Measurements from ENCODE around the gene CARMIL1.

Gene CARMIL1

DNA sequence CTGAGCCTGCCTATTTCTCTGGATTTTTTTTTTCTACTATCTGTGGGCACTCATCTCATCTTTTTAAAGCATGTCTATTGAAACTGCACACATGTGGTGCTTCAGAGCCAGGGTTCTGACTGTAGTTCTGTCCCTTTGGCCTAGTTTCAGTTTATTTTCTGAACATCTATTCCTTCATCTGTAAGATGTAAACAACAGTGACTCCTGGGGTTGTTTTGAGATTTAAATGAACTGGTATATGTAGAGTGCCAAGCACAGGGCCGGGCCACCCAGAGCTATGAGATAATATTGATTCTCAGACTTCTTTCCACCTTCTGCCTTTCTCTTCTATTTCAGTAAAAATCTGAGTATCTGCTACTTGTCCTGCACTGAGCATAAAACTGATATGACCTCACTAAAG lies 185.1 kb downstream of the CARMIL1 start:
- POLR2A ChIA-PET, result no interaction called here

DNA sequence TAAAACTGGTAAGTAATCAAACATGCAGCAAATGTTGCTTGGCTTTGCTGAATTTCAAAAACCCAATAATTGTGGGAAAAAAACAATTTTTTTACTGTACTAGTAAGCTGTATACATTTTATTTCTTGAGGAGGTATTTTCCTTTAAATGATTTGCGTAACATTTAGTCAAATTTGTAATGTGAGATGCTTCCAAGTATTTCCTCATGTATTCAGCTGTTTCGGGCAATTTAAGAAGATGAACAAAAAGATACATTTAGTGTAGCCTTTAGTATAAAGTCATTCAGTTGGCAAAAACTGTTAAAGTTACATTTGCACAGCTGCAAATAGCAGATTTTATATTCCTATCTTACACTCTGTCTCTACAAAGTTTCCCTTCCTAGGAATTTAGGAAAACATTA lies 186.8 kb downstream of the CARMIL1 start:
- no peak for DNase-seq (ENCODE audit: low read depth, low spot score)
- TF ChIP-seq, protein P1, sequence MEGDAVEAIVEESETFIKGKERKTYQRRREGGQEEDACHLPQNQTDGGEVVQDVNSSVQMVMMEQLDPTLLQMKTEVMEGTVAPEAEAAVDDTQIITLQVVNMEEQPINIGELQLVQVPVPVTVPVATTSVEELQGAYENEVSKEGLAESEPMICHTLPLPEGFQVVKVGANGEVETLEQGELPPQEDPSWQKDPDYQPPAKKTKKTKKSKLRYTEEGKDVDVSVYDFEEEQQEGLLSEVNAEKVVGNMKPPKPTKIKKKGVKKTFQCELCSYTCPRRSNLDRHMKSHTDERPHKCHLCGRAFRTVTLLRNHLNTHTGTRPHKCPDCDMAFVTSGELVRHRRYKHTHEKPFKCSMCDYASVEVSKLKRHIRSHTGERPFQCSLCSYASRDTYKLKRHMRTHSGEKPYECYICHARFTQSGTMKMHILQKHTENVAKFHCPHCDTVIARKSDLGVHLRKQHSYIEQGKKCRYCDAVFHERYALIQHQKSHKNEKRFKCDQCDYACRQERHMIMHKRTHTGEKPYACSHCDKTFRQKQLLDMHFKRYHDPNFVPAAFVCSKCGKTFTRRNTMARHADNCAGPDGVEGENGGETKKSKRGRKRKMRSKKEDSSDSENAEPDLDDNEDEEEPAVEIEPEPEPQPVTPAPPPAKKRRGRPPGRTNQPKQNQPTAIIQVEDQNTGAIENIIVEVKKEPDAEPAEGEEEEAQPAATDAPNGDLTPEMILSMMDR (IDR thresholded peaks at IDR 0.05; ENCODE audit: insufficient read depth, low read length, missing control alignments), result no peak
- CTCF ChIA-PET, result interaction anchor here (0.8 to 1.7 kb wide), 3 partner anchors 24 to 200 kb away, joined by 3 to 6 read pairs (median 3); partner anchors contain the start of gene CARMIL1
- no peak overlapping the region for H3K4me3 ChIP-seq (ENCODE audit: low read depth, low read length)
- POLR2A ChIA-PET, result no interaction called here

More for the DNA sequence above, 185.1 kb downstream of the CARMIL1 start:
- no peak for DNase-seq (ENCODE audit: low read depth, low spot score)
- H3K4me3 ChIP-seq (ENCODE audit: low read depth, low read length), result no peak overlapping the region
- CTCF ChIA-PET, result interaction anchor here (1.5 kb wide), 1 partner anchor 9 kb away, joined by 4 read pairs; no protein-coding TSS in a partner anchor
- TF ChIP-seq, protein P1 (IDR thresholded peaks at IDR 0.05; ENCODE audit: insufficient read depth, low read length, missing control alignments), result no peak

DNA sequence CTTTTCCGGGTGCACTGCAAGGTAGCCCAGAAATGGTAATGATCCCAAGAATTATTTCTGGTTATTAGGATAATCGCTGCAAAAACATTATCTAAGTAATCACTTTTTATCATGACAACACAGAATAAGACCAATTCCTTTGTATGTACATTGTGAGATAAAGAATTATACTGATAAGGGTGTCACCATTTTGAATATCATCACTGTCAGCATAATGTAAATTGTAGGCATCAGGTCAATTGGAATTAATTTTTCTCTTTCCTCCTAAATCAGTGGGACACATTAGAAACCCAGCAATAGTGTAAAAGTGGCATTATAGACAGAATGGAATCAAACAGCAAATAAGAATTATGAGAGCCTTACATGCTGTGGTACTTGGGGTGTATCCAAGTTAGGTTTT lies 189.7 kb downstream of the CARMIL1 start:
- TF ChIP-seq, protein P1 (IDR thresholded peaks at IDR 0.05; ENCODE audit: insufficient read depth, low read length, missing control alignments), result no peak
- DNase-seq (ENCODE audit: low read depth, low spot score), result no peak
- ChIA-PET POLR2A (no interaction called here), CTCF (interaction anchor here (1.6 to 2.0 kb wide), 2 partner anchors 21 to 203 kb away, joined by 4 to 6 read pairs; no protein-coding TSS in a partner anchor)
- H3K4me3 ChIP-seq (ENCODE audit: low read depth, low read length), result no peak overlapping the region

DNA sequence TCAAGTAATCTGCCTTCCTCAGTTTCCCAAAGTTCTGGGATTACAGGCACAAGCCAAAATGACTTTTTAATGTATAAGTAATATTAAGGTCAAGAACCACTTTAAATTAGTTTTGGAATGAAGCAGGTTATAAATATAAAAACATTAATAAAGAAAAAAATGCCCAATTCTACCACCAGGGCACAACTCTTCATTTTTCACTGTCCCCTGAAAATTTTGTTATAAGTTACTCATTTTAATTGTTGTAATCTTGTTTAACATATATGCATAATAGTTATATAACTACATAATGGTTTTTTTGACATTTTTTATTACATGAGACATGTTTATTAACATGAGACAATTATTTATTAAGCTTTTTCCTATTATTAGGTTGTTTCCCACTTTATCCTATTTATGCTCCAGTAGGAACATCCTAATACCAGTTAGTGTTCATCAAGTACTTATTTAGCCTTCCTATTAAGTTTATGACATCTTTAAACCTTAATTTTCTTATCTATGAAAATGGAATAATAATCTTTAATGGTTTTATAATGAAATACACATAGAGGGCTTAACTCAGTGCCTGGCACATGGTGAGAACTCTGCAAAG lies 190.7 kb downstream of the CARMIL1 start:
- CTCF ChIA-PET, result interaction anchor here (2.0 kb wide), 1 partner anchor 20 kb away, joined by 6 read pairs; no protein-coding TSS in a partner anchor

DNA sequence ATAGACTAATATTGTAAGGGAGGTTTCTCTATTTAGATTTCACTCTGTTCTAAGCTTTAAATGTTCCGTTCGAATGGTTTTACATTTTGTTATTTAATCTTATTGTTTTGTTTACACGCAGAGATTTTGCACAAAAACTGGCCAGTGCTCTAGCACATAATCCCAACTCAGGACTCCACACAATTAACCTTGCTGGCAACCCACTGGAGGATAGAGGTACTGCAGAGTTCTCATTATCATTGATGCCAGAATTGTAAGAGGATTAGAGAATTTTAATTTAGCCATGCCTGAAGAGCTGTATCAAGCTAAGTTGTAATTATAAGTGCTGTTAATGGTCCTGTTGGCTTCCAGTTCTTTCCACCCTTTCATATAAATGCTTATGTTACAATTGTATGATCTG lies 193.1 kb downstream of the CARMIL1 start:
- TF ChIP-seq, protein P1 (IDR thresholded peaks at IDR 0.05; ENCODE audit: insufficient read depth, low read length, missing control alignments), result no peak
- ChIA-PET POLR2A (no interaction called here), CTCF (interaction anchor here (0.7 to 2.1 kb wide), 5 partner anchors 11 to 207 kb away, joined by 3 to 6 read pairs (median 5); no protein-coding TSS in a partner anchor)
- DNase-seq (ENCODE audit: low read depth, low spot score), result no peak
- no peak overlapping the region for H3K4me3 ChIP-seq (ENCODE audit: low read depth, low read length)

More for the DNA sequence above, 190.7 kb downstream of the CARMIL1 start:
- H3K4me3 ChIP-seq (ENCODE audit: low read depth, low read length), result no peak overlapping the region
- POLR2A ChIA-PET, result no interaction called here
- DNase-seq (ENCODE audit: low read depth, low spot score), result no peak
- TF ChIP-seq, protein P1 (IDR thresholded peaks at IDR 0.05; ENCODE audit: insufficient read depth, low read length, missing control alignments), result no peak

DNA sequence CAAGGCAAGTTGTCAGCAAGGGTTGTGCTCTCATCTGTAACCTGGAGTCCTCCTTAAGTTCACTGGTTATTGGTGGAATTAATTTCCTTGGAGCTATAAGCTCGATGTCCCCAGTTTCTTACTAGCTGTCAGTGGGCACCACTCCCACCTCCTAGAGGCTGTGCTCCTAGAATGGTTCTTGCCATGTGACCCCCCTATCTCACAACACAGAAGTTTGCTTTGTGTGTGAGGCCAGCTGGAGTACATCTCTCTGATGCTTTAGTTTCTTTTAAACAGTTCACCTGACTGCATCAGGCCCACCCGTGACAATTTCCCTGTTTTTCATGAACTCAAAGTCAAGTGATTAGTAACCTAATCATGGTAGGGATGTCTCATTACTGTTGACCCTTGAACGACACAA lies 193.7 kb downstream of the CARMIL1 start:
- ChIA-PET CTCF (interaction anchor here (1.2 to 2.1 kb wide), 5 partner anchors 8 to 207 kb away, joined by 3 to 6 read pairs (median 5); no protein-coding TSS in a partner anchor), POLR2A (no interaction called here)

More for the DNA sequence above, 193.7 kb downstream of the CARMIL1 start:
- DNase-seq (ENCODE audit: low read depth, low spot score), result no peak
- TF ChIP-seq, protein P1 (IDR thresholded peaks at IDR 0.05; ENCODE audit: insufficient read depth, low read length, missing control alignments), result no peak
- no peak overlapping the region for H3K4me3 ChIP-seq (ENCODE audit: low read depth, low read length)

Measured in AG04449 (cell line).